Activated CD4-positive, alpha-beta T cell treated with anti-CD3 and anti-CD28 coated beads for 1 hour (primary cell): ENCODE results near the gene LRRC56.

Experiments
- DNase-seq: peaks from one replicate; pipeline ENCODE4 v3.0.0-alpha.2; 2020

The LRRC56 gene

GRCh38 chr11:536841-537621, at the start of gene LRRC56:
Gene LRRC56, plus strand, starts transcription at chr11:537527. Its CDS starts 3,158 bp downstream, at chr11:540685.
- DNase-seq: peak; percentile 83

GRCh38 chr11:487571-488021, 49.7 kb upstream of the LRRC56 start:
- DNase-seq: no peak

GRCh38 chr11:488062-488461, 49.3 kb upstream of the LRRC56 start:
- DNase-seq: no peak

- DNase-seq: no peak
Observed at GRCh38 chr11:488579-488978, 48.7 kb upstream of the LRRC56 start.

- DNase-seq: no peak
Observed at GRCh38 chr11:488992-489391, 48.3 kb upstream of the LRRC56 start.

- no peak for DNase-seq
Observed at GRCh38 chr11:489610-490185, 47.6 kb upstream of the LRRC56 start.

- no peak for DNase-seq
Observed at GRCh38 chr11:490186-490929, 47.0 kb upstream of the LRRC56 start.

- DNase-seq: no peak
Observed at GRCh38 chr11:490930-491260, 46.4 kb upstream of the LRRC56 start.

- no peak for DNase-seq
Observed at GRCh38 chr11:491358-491757, 46.0 kb upstream of the LRRC56 start.

GRCh38 chr11:492427-493226, 44.7 kb upstream of the LRRC56 start:
- no peak for DNase-seq

GRCh38 chr11:494761-495536, 42.4 kb upstream of the LRRC56 start:
- no peak for DNase-seq

GRCh38 chr11:495537-495931, 41.8 kb upstream of the LRRC56 start:
- no peak for DNase-seq

- no peak for DNase-seq
Observed at GRCh38 chr11:496834-497564, 40.3 kb upstream of the LRRC56 start.

GRCh38 chr11:497565-498296, 39.6 kb upstream of the LRRC56 start:
- DNase-seq: no peak

GRCh38 chr11:498297-499181, 38.8 kb upstream of the LRRC56 start:
- no peak for DNase-seq

GRCh38 chr11:499201-500076, 37.9 kb upstream of the LRRC56 start:
- DNase-seq: no peak

- no peak for DNase-seq
Observed at GRCh38 chr11:501001-501682, 36.2 kb upstream of the LRRC56 start.

- DNase-seq: no peak
Observed at GRCh38 chr11:501683-502287, 35.5 kb upstream of the LRRC56 start.
